Measurements from ENCODE around the gene ZBTB2.
"Not testable (repeated sequence)": the region's sequence is repeated elsewhere in the genome, so short reads cannot be mapped to it uniquely, and the experiment has no call there.

Gene ZBTB2

GRCh38 chr6:151365233-151365632 is 26.1 kb downstream of the ZBTB2 start:
- no peak for DNase-seq

- no peak for DNase-seq
Observed at GRCh38 chr6:151359486-151359885, 31.9 kb downstream of the ZBTB2 start.

DNA sequence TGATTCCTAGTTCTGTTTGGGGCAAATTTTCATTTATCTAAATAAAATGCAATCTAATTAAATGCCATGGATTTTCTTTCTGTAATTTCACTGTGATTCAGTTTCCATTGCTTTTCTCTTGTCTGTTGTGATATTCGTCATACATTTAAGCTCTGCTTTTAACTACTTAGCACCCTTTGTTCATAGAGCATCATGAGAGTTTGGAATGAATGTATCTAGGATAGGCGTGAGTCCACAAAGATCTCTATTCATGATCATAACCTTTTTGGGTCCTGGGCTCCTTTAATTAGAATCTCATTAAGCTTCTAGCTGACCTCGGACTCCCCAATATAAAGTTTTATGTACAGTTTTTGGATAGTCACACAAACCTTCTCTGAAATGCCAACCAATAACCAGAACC is 32.9 kb downstream of the ZBTB2 start:
- DNase-seq, result no peak

- DNase-seq, result no peak
Observed at GRCh38 chr6:151357758-151358436, 33.5 kb downstream of the ZBTB2 start.

GRCh38 chr6:151356983-151357382 is 34.4 kb downstream of the ZBTB2 start:
- DNase-seq, result not testable (repeated sequence)

GRCh38 chr6:151353795-151354194 is 37.6 kb downstream of the ZBTB2 start:
- no peak for DNase-seq

- DNase-seq, result no peak
Observed at GRCh38 chr6:151352410-151353396, 38.7 kb downstream of the ZBTB2 start.

DNA sequence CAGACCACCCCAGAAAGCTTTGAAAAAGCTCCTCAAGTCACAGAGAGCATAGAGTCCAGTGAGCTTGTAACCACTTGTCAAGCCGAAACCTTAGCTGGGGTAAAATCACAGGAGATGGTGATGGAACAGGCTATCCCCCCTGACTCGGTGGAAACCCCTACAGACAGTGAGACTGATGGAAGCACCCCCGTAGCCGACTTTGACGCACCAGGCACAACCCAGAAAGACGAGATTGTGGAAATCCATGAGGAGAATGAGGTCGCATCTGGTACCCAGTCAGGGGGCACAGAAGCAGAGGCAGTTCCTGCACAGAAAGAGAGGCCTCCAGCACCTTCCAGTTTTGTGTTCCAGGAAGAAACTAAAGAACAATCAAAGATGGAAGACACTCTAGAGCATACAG is 39.6 kb downstream of the ZBTB2 start:
- DNase-seq, result no peak

DNA sequence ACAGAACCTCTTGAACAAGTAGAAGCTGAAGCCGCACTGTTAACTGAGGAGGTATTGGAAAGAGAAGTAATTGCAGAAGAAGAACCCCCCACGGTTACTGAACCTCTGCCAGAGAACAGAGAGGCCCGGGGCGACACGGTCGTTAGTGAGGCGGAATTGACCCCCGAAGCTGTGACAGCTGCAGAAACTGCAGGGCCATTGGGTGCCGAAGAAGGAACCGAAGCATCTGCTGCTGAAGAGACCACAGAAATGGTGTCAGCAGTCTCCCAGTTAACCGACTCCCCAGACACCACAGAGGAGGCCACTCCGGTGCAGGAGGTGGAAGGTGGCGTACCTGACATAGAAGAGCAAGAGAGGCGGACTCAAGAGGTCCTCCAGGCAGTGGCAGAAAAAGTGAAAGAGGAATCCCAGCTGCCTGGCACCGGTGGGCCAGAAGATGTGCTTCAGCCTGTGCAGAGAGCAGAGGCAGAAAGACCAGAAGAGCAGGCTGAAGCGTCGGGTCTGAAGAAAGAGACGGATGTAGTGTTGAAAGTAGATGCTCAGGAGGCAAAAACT is 40.1 kb downstream of the ZBTB2 start:
- DNase-seq, result no peak

DNA sequence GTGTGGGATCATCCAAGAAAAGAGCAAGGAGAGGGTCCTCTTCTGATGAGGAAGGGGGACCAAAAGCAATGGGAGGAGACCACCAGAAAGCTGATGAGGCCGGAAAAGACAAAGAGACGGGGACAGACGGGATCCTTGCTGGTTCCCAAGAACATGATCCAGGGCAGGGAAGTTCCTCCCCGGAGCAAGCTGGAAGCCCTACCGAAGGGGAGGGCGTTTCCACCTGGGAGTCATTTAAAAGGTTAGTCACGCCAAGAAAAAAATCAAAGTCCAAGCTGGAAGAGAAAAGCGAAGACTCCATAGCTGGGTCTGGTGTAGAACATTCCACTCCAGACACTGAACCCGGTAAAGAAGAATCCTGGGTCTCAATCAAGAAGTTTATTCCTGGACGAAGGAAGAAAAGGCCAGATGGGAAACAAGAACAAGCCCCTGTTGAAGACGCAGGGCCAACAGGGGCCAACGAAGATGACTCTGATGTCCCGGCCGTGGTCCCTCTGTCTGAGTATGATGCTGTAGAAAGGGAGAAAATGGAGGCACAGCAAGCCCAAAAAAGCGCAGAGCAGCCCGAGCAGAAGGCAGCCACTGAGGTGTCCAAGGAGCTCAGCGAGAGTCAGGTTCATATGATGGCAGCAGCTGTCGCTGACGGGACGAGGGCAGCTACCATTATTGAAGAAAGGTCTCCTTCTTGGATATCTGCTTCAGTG is 40.8 kb downstream of the ZBTB2 start:
- no peak for DNase-seq

GRCh38 chr6:151349651-151350270 is 41.6 kb downstream of the ZBTB2 start:
- no peak for DNase-seq

GRCh38 chr6:151342750-151343149 is 48.6 kb downstream of the ZBTB2 start:
- not testable (repeated sequence) for DNase-seq

GRCh38 chr6:151341476-151342195 is 49.7 kb downstream of the ZBTB2 start:
- no peak for DNase-seq

DNA sequence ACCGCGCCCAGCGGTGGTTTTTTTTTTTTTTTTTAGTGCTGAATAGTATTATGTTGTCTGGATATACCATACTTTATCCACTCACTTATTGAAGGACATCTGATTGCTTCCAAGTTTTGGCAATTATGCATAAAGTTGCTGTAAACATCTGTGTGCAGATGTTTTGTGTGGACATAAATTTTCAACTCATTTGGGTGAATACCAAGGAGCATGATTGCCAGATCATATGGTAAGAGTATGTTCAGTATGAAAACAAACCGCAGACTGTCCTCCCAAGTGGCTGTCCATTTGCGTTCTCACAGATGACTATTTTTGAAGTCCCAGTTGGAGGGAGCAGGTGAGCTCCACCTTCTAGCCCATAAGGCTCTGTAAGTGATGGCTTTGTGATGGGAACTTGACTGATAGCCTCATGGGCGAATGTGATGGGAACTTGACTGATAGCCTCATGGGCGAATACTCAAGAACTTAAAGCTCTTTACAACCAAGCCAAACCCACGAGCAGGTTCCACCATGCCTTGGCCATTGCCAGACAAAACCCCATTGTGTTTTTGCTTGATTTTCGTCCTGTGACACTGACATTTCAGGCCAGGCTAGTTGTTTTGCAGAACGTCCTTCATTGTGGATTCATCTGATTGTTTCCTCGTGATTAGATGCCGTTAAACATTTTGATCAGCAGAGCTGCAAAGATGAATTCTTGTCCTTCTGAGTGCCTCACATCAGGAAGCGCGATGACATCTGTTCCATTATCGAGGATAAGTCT is 51.0 kb downstream of the ZBTB2 start:
- DNase-seq, result no peak

- no peak for DNase-seq
Observed at GRCh38 chr6:151339369-151339768, 52.0 kb downstream of the ZBTB2 start.

DNA sequence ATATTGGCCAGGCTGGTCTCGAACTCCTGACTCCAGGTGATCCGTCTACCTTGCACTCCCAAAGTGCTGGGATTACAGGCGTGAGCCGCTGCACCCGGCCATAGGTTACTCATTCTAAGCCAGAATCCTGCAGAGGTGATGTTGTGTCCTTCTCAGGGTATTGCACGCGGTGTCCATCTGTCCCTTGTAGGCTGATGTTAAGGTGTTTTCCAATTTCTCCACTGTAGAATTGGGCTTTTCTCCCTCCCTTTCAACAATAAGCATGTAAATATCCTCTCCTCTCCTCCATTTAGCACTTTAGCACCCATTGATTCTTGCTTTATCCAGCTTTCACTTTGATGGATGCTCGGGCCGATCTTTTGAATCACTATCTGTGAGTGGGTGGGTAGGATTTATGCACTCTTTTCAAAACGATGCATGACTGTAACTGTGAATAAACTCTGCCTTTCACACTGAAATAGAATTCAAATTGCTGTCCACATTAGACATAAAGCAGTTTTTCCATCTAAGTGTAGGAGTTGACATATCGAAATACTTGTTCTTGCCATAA is 52.6 kb downstream of the ZBTB2 start:
- no peak for DNase-seq

- no peak for DNase-seq
Observed at GRCh38 chr6:151335930-151336329, 55.4 kb downstream of the ZBTB2 start.

DNA sequence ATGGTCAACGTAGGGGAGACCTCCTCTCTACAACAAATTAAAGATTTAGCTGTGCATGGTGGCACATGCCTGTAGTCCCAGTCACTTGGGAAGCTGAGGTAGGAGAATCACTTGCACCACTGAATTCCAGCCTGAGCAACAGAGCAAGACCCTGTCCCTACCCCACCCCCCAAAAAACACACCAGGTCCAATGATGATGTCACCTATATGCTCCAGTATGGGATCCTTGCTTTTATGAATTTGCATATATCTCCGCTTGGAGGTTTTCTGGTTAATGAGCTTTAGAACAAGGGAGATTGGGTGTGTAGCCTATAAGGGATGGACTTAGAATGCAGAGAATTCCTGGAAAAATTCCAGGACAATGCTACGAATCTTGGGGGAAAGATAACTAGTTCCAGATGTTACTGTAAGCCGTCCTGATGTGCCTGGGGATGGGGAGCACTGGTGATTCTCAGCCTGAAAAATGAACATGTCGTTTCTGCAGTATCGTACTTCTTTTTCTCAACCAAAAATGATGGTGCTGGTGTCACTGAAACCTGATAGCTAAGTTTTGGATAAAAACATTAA is 61.1 kb downstream of the ZBTB2 start:
- no peak for DNase-seq

- no peak for DNase-seq
Observed at GRCh38 chr6:151327101-151327500, 64.3 kb downstream of the ZBTB2 start.

DNA sequence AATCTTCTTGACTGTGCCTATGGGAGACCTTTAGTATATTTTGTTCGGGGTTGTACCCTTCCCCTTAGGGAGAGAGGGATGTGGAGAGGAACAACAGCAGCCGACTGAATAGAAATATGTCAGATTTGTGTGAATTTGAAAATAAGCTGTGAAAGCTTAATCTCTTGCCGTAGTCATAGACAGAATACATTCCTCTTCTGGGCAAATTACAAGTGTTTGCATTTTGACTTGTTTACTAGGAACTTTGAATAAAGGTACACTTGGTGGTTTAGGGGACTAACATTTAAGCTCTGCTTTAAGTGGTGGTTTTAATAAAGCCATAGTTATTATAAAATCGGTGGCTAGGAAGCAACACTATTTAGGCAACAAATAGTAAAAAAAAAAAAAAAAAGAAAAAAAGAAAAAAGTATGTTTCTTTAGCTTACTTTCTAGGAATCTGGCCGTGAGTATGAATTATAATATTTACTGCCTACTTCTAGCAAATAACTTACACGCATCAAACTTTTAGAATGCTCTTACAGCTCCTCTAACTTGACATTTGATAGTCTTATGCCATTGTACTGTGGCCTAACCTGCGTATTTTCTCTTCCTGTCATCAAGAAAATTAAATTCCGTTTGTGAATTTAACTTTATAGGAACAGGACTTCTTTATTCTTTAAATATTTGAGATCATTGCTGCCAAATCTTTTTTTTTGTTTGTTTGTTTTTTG is 65.1 kb downstream of the ZBTB2 start:
- DNase-seq, result no peak

Measured in stimulated activated naive CD4-positive, alpha-beta T cell treated with Interleukin-2 at 50 U/mL for 16 hours (primary cell).